ENCODE measurements around the gene ENOX1. TPM values are rescaled to one million over a fixed set of nuclear protein-coding genes. Genes with fewer than 3 reads are reported as not detected.

The ENOX1 gene
- polyA plus RNA-seq, 1 donor (not counting 4 experiments of a cell fraction or from before 2014, with no cell fraction given): 1.1 TPM

GRCh38 chr13:43564952-43565351 is 221.8 kb downstream of the ENOX1 start:
- FAIRE-seq: no peak
- H3K4me2 ChIP-seq (ENCODE audit: control insufficient read depth, extremely low read depth, insufficient read depth, low read depth, low read length): no peak overlapping the region

DNA sequence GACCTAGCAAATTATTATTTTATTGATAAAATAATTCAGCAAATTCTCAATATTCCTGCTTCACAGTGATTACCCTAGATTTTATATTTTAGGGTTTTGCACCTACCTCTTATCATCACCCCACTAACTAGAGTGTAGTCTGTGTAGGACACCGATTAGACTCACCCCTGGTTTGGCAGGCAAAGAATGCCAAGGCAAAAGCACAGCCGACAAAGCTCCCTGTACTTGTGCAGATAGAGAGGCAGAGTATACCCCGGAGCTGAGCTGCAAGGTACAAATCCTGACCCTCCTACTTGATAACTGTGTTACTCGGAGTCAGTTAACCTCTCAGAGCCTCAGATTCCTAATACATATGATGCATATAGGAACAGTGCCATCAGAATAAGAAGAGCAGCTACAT is 225.7 kb downstream of the ENOX1 start:
- H3K79me2 ChIP-seq (ENCODE audit: control insufficient read depth, insufficient read depth, low read length): no peaks in the 10 kb centered on the region
- no peak overlapping the region for H3K27ac ChIP-seq (ENCODE audit: control insufficient read depth, insufficient read depth, low read length)
- FAIRE-seq: no peak
- no peak overlapping the region for H2AFZ ChIP-seq (ENCODE audit: control insufficient read depth, low read length)
- no peak overlapping the region for H3K4me2 ChIP-seq (ENCODE audit: control insufficient read depth, extremely low read depth, insufficient read depth, low read depth, low read length)
- TF ChIP-seq, protein P1, sequence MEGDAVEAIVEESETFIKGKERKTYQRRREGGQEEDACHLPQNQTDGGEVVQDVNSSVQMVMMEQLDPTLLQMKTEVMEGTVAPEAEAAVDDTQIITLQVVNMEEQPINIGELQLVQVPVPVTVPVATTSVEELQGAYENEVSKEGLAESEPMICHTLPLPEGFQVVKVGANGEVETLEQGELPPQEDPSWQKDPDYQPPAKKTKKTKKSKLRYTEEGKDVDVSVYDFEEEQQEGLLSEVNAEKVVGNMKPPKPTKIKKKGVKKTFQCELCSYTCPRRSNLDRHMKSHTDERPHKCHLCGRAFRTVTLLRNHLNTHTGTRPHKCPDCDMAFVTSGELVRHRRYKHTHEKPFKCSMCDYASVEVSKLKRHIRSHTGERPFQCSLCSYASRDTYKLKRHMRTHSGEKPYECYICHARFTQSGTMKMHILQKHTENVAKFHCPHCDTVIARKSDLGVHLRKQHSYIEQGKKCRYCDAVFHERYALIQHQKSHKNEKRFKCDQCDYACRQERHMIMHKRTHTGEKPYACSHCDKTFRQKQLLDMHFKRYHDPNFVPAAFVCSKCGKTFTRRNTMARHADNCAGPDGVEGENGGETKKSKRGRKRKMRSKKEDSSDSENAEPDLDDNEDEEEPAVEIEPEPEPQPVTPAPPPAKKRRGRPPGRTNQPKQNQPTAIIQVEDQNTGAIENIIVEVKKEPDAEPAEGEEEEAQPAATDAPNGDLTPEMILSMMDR (optimal IDR thresholded peaks at IDR 0.05 in 1 of 3, IDR thresholded peaks at IDR 0.05 in 1 of 3, conservative IDR thresholded peaks at IDR 0.05 in 1 of 3; ENCODE audit: extremely low read depth in 1 of 3, insufficient read depth in 2 of 3, low read length in 3 of 3): no peak
- no peak for TF ChIP-seq EZH2 (IDR thresholded peaks at IDR 0.05; ENCODE audit: low read length)
- H3K4me3 ChIP-seq (ENCODE audit: control insufficient read depth in 2 of 3, extremely low read depth in 1 of 3, insufficient read depth in 2 of 3, low read depth in 1 of 3, low read length in 3 of 3): no peak overlapping the region
- H3K9me3 ChIP-seq (ENCODE audit: control insufficient read depth, low read depth, low read length): no peaks in the 10 kb centered on the region
- DNase-seq (ENCODE audit: low read depth, low spot score): no peak
- no peaks in the 10 kb centered on the region for H3K36me3 ChIP-seq (ENCODE audit: control insufficient read depth in 2 of 2, extremely low read depth in 1 of 2, insufficient read depth in 2 of 2, low read length in 2 of 2)
- no peaks in the 10 kb centered on the region for H3K4me1 ChIP-seq (ENCODE audit: control insufficient read depth, extremely low read depth, insufficient read depth, low read length)
- no peaks in the 10 kb centered on the region for H3K27me3 ChIP-seq (ENCODE audit: control insufficient read depth, extremely low read depth, insufficient read depth, low read length)
- dilution Hi-C loops (cut with MboI; ENCODE audit: extremely low pct_ligation_motif_present, low sequenced_read_pairs): no loop called here
- H4K20me1 ChIP-seq (ENCODE audit: control insufficient read depth, extremely low read depth, insufficient read depth, low read length): no peaks in the 10 kb centered on the region
- H3K9me1 ChIP-seq (ENCODE audit: control insufficient read depth, extremely low read depth, insufficient read depth, low read length): no peaks in the 10 kb centered on the region
- no peak overlapping the region for H3K9ac ChIP-seq (ENCODE audit: control insufficient read depth, extremely low read depth, insufficient read depth, low read length)

More at GRCh38 chr13:43564952-43565351, 221.8 kb downstream of the ENOX1 start:
- Histone ChIP-seq H4K20me1 (ENCODE audit: control insufficient read depth, extremely low read depth, insufficient read depth, low read length) (no peaks in the 10 kb centered on the region), H3K36me3 (ENCODE audit: control insufficient read depth in 2 of 2, extremely low read depth in 1 of 2, insufficient read depth in 2 of 2, low read length in 2 of 2) (no peaks in the 10 kb centered on the region), H3K4me1 (ENCODE audit: control insufficient read depth, extremely low read depth, insufficient read depth, low read length) (no peaks in the 10 kb centered on the region), H3K79me2 (ENCODE audit: control insufficient read depth, insufficient read depth, low read length) (no peaks in the 10 kb centered on the region), H3K9me1 (ENCODE audit: control insufficient read depth, extremely low read depth, insufficient read depth, low read length) (no peaks in the 10 kb centered on the region), H3K9me3 (ENCODE audit: control insufficient read depth, low read depth, low read length) (no peaks in the 10 kb centered on the region), H3K9ac (ENCODE audit: control insufficient read depth, extremely low read depth, insufficient read depth, low read length) (no peak overlapping the region), H3K4me3 (ENCODE audit: control insufficient read depth in 2 of 3, extremely low read depth in 1 of 3, insufficient read depth in 2 of 3, low read depth in 1 of 3, low read length in 3 of 3) (no peak overlapping the region), H2AFZ (ENCODE audit: control insufficient read depth, low read length) (no peak overlapping the region), H3K27me3 (ENCODE audit: control insufficient read depth, extremely low read depth, insufficient read depth, low read length) (no peaks in the 10 kb centered on the region), H3K27ac (ENCODE audit: control insufficient read depth, insufficient read depth, low read length) (no peak overlapping the region)
- no peak for DNase-seq (ENCODE audit: low read depth, low spot score)
- TF ChIP-seq, protein P1 (optimal IDR thresholded peaks at IDR 0.05 in 1 of 3, IDR thresholded peaks at IDR 0.05 in 1 of 3, conservative IDR thresholded peaks at IDR 0.05 in 1 of 3; ENCODE audit: extremely low read depth in 1 of 3, insufficient read depth in 2 of 3, low read length in 3 of 3): no peak
- TF ChIP-seq EZH2 (IDR thresholded peaks at IDR 0.05; ENCODE audit: low read length): no peak
- dilution Hi-C loops (cut with MboI; ENCODE audit: extremely low pct_ligation_motif_present, low sequenced_read_pairs): no loop called here

Data from keratinocyte (primary cell).